ENCODE measurements around the gene ATG4B.
A peak's percentile ranks its signal among the peaks of the same experiment; 100 is the strongest.
"Not testable (repeated sequence)": the region's sequence is repeated elsewhere in the genome, so short reads cannot be mapped to it uniquely, and the experiment has no call there.

Gene ATG4B

DNA sequence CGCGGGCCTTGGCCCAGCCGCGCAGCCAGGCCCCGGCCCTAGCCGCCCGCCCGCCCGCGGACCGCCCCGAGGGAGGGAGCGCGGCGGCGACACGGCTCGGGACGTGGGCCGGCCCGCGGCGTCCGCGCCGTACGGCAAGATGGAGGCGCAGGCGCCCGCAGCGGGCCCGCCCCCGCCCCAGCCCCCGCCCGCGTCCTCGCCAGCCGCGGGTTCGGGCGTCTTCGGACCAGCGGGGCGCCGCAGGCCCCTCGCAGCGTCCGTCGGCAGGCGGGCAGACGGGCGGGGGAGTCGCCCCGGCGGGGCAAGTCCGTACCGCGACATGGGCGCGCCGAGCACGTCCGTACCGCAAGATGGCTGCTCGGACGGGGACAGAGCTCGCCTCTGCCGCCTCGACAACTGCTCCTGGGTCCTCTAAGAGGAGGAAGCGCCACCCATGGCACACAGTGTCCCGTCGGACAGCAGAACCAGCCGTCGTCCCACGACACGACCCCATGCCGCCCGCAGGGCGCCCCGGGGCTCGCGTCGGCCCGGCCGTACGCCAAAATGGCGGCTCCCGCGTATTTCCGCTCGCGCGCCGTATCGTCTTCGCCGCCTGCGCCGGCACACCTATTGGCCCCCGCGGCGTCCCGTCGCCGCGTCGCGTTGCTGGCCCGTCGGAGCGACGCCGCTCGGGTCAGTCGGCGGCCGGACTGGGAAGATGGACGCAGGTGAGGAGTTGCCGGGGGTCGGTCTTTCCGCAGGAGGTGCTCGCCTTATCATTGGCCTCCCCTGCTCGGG is at the start of gene ATG4B, which contains the start of gene THAP4:
TSS of gene ATG4B (plus strand) at position 676 of the 777 bp plus-strand sequence. CDS start at position 698, 22 bp downstream.
TSS of gene THAP4 (minus strand) at position 141 of the 777 bp plus-strand sequence. CDS start 141 bp downstream, outside the sequence.
- DNase-seq: peak; percentile 93

DNA sequence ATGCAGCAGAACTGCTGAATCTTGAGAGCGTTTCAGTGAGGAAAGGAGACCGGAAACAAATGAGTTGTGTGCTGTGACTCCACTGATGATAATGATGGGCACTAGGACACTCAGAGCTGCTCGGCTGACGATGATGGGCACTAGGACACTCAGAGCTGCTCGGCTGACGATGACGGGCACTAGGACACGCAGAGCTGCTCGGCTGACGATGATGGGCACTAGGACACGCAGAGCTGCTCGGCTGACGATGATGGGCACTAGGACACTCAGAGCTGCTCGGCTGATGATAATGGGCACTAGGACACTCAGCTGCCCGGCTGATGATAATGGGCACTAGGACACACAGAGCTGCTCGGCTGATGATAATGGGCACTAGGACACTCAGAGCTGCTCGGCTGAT is 47.6 kb upstream of the ATG4B start:
- DNase-seq: not testable (repeated sequence)

DNA sequence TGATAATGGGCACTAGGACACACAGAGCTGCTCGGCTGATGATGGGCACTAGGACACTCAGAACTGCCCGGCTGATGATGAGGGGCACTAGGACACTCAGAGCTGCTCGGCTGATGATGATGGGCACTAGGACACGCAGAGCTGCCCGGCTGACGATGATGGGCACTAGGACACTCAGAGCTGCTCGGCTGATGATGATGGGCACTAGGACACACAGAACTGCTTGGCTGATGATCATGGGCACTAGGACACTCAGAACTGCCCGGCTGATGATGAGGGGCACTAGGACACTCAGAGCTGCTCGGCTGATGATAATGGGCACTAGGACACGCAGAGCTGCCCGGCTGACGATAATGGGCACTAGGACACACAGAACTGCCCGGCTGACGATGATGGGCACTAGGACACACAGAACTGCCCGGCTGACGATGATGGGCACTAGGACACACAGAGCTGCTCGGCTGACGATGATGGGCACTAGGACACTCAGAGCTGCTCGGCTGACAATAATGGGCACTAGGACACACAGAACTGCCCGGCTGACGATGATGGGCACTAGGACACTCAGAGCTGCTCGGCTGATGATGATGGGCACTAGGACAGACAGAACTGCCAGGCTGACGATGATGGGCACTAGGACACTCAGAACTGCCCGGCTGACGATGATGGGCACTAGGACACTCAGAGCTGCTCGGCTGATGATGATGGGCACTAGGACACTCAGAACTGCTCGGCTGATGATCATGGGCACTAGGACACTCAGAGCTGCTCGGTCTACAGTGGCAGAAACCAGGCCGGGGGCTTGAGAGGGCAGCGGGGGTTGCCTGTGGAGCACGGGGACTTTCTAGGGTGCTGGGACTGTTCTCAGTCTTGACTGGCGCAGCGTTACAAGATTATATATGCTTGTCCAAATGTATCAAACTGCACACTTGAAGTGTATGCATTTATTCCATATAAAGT is 46.7 kb upstream of the ATG4B start:
- not testable (repeated sequence) for DNase-seq

DNA sequence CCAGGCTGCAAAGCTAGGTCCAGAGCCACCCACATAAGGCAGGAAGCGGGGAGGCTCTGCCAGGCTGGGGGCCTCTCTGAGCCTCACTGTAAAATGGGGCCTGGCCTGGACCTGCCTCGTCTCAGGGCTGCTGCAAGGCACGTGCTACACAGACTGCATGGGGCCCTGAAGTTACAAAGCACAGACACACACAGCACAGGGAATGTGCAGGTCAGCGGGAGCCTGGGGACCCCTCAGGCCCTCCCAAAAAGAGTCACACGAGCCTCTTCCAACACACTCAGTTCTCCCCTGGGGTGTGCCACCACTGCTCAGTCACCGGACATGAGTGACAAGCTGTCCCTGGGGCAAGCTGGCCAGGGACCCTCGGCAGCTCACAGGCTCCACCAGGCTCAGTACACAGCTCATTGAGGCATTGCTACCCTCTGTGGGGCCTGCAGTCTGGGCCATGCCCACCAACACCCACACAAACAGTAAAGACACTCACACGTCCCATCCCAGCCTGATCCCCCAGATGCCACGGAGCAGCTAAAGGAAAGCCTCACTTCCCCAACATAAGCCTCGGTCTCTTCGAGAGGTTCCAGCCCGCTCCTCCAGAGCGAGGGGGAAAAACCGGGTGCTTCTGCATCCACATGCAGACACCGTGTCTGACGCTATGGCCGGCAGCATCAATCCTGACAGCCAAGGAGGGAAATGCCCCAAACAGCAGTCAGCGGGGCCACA is 45.2 kb upstream of the ATG4B start:
- DNase-seq: no peak

DNA sequence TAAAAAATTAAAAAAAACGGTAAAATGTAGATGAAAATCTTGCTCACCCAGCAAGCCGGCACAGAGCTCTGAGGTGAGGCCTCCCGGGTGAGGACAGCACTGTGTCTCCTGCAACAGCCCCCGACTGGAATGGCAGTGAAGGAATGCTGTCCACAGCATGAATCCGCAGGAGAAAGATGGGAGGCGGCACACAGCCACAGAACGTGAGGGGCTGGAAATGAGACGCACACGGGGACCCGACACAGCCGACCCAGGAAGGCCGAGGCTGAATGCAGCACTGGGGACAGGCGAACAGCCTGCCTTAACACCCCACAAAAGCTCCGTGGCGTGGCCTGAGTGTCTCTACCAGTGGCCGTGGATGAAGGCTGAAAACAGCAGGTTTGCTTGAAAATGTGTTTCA is 44.2 kb upstream of the ATG4B start:
- DNase-seq: no peak

DNA sequence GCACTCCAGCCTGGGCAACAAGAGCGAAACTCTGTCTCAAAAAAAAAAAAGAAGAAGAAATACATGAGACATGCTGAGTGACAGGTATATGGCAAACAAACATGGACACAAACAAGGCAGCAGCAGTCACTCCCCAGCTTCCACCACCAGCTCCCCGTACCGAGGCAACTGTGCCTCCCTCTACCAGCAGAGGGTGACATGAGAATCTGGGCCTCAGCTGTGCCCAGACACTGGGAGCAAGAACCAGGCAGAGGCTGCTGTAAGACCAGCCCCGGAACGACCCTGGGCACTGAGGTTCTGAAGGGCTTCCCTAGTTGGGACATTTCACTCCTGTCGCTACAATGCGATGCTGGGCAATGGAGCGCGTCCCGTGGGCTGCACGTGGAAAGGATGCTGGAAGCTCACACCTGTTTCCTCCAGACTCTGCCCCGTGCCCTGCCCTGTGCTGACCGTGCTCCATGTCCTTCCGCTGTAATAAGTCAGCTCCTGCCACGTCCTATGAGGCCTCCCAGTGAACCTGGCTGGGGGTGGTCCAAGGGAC is 41.8 kb upstream of the ATG4B start:
- no peak for DNase-seq

DNA sequence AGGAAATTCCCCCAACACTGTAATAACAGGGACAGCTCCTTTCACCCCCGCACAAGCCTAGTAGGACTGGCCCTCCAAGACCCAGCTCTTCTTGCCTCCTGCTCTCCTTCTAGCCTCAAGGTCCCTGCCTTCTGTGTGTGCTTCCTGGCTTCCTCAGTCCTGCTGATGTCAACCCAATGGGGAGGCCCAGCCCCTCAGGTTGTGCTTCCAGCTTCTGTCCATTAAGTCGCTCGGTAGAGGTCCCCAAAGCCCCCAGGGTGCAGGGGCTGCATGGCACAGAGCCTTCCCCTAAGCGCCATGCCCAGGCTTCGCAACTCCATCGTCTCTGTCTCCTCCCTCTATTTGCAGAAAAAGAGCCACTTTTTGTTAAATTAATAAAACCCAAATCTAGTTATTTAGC is 39.9 kb upstream of the ATG4B start:
- no peak for DNase-seq

DNA sequence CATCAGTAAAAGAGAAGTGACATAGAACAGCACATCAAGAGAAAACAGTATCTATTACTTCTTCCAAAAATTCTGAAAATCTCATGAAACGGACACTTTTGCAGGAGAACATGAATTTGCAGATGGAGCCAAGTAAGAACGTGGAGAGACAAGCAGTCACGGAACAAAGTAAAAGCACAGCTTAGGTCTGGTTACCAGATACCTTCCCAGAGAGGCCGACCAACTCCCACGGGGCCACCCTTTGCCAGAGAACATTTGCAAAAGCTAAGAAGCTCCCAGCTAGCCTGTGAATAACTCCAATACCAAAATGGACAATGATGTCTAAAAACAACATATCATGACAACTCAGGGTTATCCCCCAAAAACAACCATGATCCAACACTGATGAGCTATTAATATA is 39.4 kb upstream of the ATG4B start:
- DNase-seq: no peak

DNA sequence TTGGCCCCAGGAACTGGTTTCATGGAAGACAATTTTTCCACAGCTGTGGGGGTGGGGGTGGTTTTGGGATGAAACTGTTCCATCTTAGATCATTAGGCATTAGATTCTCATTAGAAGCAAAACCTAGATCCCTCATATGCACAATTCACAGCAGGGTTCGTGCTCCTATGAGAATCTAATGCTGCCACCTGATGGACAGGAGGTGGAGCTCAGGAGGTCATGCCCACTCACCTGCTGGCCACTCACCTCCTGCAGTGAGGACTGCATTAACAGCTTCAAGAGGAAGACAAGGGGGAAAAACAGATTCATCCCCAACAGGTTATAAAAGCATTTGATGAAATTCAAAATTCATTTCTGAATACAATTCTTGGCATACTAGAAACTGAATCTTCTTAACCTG is 39.0 kb upstream of the ATG4B start:
- no peak for DNase-seq

DNA sequence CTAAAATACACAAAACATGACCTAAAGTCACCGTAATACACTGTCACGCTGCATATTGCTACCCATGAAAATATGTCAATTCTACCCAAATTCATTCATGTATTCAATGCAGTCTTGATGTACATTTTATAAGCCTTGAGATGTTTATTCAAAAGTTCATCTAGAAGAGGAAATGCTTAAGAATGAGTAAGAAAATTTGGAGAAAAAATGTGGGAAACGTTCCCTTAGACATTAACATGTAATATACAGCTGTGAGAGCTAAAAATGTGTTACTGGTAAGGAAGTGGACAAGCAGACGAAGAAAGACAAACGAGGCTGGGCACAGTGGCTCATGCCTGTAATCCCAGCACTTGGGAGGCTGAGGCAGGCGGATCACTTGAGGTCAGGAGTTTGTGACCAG is 37.9 kb upstream of the ATG4B start:
- DNase-seq: no peak

DNA sequence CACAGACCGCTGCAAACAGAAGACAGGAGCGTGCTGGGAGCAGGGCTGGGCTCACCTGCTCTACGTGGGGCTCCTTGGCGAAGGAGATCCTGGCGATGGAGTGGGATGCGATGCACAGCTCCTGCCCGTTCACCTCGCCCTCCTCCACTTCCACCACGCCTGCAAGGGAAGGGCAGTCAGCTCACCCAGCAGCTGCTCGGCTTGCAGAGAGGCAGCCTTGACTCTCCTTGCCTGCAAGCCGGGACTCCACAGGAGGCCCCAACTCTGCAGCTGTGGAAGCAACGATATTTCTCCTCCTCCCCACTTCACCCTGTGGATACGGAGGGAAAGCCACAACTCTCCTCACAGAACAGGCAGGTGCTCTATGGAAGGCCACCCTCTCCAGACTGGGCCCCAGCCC is 35.7 kb upstream of the ATG4B start:
- DNase-seq: no peak

DNA sequence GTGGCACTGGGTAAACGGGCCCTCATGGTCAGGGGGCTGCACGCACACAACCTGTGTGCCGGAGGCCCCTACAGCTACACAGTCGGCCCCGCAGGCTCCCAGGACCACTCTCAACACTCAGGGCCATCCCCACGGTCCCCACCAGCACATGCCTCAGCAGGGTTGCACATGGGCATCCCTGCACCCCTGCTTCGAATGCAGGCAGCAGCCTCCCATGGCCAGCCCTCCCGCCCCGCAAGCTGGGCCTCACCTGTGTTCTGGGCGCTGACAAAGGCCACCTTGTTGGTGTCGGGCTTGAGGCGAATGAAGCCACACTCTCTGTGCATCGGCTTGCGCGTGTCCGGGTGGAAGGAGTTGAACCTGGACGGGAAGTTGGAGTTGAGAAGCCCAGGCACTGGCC is 34.8 kb upstream of the ATG4B start:
- no peak for DNase-seq

DNA sequence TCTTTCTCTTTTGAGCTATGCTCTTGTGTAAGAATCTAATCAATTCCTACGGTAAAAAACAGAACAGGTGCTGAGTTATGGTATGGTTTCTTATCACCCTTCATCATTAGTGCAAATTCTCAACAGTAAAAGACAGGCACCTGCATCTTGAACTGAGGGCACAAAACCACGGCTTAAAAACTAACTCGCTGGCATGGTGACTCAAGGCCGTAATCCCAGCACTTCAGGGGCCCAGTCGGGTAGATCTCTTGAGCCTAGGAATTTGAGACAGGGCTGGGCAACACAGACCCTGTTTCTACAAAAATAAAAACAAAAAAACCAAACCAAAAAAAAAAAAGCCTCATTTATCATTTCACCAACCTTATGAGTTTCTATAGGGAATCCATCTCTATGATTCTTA is 33.8 kb upstream of the ATG4B start:
- no peak for DNase-seq

DNA sequence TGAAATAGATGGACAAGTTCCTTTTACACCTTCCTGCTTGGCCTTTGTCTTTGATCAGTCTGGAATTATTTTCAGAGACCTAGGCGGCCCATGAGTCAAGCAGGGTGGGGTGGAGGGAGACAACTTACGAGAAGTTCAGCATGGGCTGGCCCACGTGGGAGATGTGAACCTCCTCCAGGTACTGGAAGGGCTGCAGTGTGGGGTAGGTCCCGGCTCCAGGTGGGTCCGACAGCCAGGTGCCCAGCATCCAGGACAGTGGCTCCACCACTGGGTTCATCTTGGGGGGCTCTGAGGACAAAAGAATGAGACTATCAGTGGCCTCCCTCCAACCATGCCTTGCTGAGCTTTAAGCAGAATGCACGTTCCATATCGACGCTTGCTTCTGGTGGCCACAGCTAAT is 31.3 kb upstream of the ATG4B start:
- DNase-seq: no peak

DNA sequence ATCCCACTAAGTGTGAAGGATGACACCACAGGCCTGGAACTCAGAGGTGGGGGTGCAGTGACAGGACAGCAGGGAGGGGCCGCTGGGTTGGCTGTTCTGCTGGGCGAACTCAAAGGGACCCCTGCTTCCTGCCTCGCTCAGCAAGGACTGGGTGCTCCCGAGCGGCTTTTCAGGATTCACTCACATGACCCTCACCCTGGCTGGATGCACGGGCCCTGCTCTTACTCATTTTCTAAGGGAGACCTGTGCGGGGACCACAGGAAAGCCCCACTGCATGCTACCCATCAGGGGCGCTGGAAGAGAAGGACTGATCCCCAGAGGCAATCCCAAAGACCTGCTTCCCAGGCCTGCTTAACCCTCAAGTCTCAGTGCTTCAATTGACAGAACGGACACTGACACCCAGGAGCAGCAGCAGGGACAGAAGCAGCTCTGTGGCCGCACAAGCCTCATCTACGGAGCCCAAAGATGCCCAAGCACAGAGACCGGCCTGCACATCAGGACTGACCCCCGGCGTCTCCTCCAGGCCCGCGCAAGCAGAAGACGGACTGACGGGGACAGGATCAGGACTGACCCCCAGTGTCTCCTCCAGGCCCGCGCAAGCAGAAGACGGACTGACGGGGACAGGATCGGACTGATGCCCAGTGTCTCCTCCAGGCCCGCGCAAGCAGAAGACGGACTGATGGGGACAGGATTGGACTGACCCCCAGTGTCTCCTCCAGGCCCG is 30.2 kb upstream of the ATG4B start:
- no peak for DNase-seq

DNA sequence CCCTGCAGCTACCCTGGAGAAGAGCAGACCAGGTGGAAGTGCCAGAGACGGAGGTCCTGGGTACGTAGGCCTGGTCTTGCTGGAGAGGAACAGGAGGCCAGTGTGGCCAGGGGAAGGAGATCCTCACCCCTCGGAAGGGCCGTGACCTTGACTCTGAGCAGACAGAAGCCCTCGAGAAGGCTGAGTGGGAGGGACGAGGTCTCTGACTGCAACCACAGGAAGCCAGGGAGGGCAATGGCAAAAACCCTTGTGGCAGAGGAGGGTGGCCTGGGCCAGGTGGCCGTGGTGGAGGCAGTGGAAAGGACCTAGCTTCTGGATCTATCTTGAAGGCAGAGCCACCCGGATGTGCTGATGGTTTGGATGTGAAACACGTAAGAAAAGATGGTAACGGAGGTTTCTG is 28.6 kb upstream of the ATG4B start:
- DNase-seq: no peak

DNA sequence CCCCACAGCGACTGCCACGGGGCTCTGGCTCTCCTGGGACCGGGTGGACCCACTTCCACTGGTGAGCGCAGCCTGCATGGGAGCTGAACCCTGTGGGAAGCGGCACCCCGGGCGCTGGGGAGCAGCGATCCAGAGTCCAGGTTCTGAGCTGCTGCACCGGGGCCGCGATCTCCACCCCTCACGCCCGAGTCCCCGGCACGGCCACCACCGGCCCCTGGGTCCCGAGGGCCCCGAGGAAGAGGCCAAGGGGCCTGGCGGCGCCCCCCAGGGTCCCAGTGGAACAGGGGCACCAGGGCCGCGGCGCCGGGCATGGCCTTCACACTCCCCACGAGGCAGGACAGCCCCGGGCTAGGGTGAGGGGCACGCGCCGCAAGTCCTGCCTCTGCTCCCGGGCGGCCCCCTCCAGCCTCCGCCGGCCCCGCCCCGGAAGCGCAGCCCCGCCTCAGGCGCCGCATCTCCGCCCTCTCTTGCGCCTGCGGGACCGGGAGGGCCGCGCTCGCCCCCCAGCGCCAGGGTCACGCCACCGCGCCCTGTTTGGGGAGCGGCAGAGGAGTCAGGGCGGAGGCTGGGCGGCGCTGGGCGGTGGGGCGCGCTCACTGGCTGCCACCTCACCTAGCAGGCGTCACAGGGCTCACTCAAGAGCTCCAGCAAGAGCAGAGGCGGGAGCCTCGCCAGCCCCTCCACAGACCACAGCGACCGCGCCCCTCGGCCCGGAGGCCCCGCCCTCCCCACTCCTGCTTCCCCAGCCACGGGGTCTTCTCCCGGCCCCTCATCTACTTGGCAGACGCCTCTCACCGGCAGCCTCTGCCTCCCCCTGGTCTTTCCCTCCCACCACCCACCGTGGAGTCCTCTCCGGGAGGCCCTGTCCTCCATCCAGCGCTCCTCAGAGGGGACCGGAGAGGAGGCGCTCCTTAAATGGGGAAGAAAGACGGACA is 27.4 kb upstream of the ATG4B start:
- peak; percentile 96 for DNase-seq

DNA sequence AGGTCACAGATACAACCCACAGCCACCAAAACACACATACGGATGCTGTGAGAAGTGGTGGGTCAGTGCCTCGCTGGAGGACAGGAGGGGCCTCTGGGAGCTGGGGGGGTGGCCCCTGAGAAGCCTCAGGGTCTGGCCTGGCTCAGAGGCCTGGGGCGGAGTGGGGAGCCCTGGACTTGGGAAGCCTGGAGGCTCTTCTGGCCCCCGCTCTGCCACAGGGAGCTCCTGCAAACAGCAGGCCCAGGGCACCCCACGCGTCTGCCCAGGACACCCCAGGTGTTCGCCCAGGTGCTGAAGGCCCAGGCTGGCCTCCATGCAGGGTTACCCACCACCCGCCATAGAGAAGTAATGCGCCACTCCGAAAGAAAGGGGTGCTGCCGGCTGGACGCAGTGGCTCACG is 26.4 kb upstream of the ATG4B start:
- DNase-seq: no peak

DNA sequence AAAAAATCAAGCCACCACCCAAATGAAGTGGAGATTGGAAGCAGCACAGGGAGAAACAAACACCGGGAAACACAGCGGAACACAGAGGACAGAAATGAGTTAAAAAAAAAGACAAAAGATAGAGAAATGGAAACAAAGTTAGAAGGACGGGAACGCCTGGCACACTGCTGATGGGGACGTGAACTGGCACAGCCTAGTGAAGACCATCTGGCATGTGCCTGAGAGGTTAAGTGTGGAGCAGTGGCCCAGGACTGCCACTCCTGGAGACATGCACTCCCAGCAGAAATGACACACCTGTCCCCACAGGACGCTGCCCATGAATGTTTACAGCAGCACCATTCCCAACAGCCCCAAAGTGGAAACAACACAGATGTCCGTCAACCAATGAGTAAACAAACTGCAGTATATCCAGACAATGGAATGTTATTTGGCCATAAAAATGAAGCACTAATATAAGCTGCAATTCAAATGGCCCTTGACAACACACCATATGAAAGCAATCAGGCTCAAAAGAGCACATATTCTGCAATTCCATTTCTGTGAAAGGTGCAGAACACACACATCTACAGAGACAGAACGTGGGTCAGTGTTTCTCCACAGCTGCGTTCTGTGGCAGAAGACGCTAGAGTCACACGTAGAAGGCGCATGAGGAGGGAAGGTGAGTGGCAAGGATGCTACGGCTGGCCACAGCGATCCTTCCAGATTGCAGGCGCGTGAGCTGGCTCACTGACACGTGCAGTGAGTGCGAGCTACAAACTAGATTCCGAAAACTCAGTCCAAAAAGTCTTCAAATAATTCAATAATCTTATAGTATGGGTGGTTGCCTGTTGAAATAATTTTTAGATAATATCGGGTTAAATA is 25.1 kb upstream of the ATG4B start:
- no peak for DNase-seq

Measured in activated effector memory CD4-positive, alpha-beta T cell treated with anti-CD3 and anti-CD28 coated beads, Interleukin-2, amount 50 U/mL, for 16 hours (primary cell).